GM13976 (cell line): ENCODE results near the gene KCNE5.

Experiments
- DNase-seq: peaks from one replicate; pipeline ENCODE4 v3.0.0; 2012; ENCODE audit warnings: low spot score
- CTCF ChIP-seq: IDR thresholded peaks from 2 replicates; pipeline ENCODE4 v1.5.1; 2012; ENCODE audit warnings: borderline replicate concordance, mild to moderate bottlenecking; ENCODE audit not compliant: insufficient read depth; ENCODE audit errors: extremely low read depth, missing control alignments, control extremely low read depth
- in situ Hi-C: fragments of 300-500 bp; cut with MboI; formaldehyde crosslinking; loops from one replicate; pipeline ENCODE4 v1.12.0; 2022; ENCODE audit warnings: low sequenced_read_pairs, mixed read lengths, inconsistent platforms; ENCODE audit not compliant: unreplicated experiment

KCNE5 gene

DNA sequence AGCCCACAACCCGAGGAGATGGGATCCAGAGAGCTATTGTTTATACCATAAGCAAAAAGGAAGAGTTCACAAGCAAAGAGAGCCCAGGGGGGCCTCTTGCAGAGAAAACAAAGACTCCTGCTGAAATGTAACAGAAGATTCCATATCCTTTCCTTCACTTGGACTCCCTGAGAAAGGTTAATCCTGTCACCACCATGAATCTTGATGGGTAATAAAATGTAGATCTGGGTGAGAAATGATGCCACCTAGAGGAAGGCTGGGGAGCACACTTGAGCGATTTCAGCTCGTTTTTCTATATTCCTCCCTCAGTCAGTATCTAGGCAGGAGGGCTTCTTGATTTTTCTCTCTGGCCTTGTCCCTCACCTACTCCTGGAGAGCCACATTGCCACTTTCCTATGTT lies 10.2 kb upstream of the KCNE5 start:
- no peak for TF ChIP-seq CTCF
- DNase-seq: no peak
- in situ Hi-C loops: no loop called here

GRCh38 chrX:109632906-109633504 lies 8.0 kb upstream of the KCNE5 start:
- DNase-seq: no peak
- peak; percentile 5 for TF ChIP-seq CTCF
- in situ Hi-C loops: no loop called here

DNA sequence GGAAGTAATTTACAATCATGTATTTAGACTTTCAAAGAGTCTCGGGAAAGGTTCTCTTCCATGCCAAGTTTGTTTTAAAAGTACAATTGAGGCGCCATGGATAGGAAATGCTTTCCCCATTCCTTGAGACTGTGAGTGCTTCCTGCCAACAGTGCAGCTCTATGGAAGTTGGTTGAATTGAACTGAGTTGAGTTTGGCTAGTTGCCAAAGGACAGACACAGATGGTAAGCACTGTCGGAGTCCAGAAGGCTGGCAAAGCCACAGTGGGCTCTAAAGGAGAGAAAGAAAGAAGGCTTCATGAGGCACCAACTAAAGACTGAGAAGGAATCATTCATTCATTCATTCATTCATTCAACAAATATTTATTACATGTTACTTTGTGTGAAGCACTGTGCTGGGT lies 4.3 kb upstream of the KCNE5 start:
- in situ Hi-C loops: loop anchor here (10.0 kb wide), 1 partner anchor 145 kb away; the partner anchor contains the start of gene GUCY2F
- no peak for DNase-seq
- TF ChIP-seq CTCF: no peak

- TF ChIP-seq CTCF: no peak
- in situ Hi-C loops: loop anchor here (10.0 kb wide), 1 partner anchor 142 kb away; the partner anchor contains the start of gene GUCY2F
- DNase-seq: no peak
Measured at GRCh38 chrX:109626637-109627036, 1.7 kb upstream of the KCNE5 start.

- in situ Hi-C loops: loop anchor here (10.0 kb wide), 1 partner anchor 139 kb away; the partner anchor contains the start of gene GUCY2F
- TF ChIP-seq CTCF: no peak
- DNase-seq: no peak
Measured at GRCh38 chrX:109623997-109624396, 975 bp downstream of the KCNE5 start.

GRCh38 chrX:109622270-109622669 lies 2.7 kb downstream of the KCNE5 start:
- no peak for DNase-seq
- no peak for TF ChIP-seq CTCF
- in situ Hi-C loops: loop anchor here (10.0 kb wide), 1 partner anchor 137 kb away; the partner anchor contains the start of gene GUCY2F

DNA sequence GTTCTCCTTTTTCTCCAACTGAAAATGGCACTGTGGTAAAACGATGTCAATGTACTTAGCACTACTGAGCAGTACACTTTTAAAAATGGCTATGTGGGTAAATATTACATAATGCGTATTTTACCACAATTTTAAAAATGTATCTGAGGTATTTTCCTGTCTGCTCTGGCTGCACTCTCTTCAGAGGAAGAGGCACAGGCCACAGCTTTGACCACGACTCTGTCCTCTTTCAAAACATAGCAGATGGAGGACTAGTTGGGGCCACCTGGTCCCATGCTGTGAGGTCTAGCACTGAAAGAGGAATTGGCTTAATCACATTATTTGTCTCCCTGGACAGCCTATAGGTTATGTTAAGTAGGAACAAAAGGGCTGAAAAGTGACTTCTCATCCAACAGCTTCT lies 5.2 kb downstream of the KCNE5 start:
- DNase-seq: no peak
- TF ChIP-seq CTCF: no peak
- in situ Hi-C loops: loop anchor here (10.0 kb wide), 1 partner anchor 135 kb away; the partner anchor contains the start of gene GUCY2F
